K562 (cell line): ENCODE results near the gene TMEM150A. TPM values are rescaled to one million over a fixed set of nuclear protein-coding genes. Genes with fewer than 3 reads are reported as not detected.

ENCODE experiments used
- ATAC-seq: fragments of 200-7000 bp; cut with Tn5 transposase; 3 replicates; pipeline ENCODE4 v1.9.1; 2020; ENCODE audit warnings: moderate library complexity
- BruUV-seq: library from RNA; stranded (reverse); fragments of 400-500 nt; replicated peaks from 2 replicates; lab custom pipeline; 2021; lab: Mats Ljungman, UMichigan
- CTCF ChIA-PET: fragments of 300-600 bp; formaldehyde crosslinking; extraction: SDS; loops from one replicate; lab custom pipeline; 2021; ENCODE audit warnings: low intra/inter-chr PET ratio; lab: Yijun Ruan, JAX
- POLR2A ChIA-PET: fragments of 300-600, 350-650 bp; sonication (Branson Sonifier 250); formaldehyde crosslinking; extraction: SDS; loops from one replicate; lab custom pipeline; 2021; ENCODE audit warnings: antibody characterized with exemption, inconsistent platforms; lab: Yijun Ruan, JAX
- DNase-seq, 4 experiments: peaks; one replicate each; pipeline versions ENCODE4 v3.0.0 to v3.0.0-alpha.2; 2011 to 2018; ENCODE audit warnings: low spot score in 3 of 4, mixed read lengths in 3 of 4; ENCODE audit errors: extremely low read depth in 1 of 4
- FAIRE-seq: peaks from 2 replicates; lab custom pipeline; 2011; peaks lifted over from hg19 to GRCh38; lab: Jason Lieb, UNC
- H2AFZ ChIP-seq: 2 replicates; pipeline ENCODE4 v1.6.0; 2011; ENCODE audit warnings: low read depth, low read length, control low read depth, inconsistent platforms
- H3K27ac ChIP-seq: fragments of 200-600 bp; 3 replicates; pipeline ENCODE4 v1.8.0; 2011; ENCODE audit warnings: low read depth, mild to moderate bottlenecking, control low read depth, inconsistent platforms, low read length, moderate library complexity, mixed read lengths; ENCODE audit errors: extremely low read depth
- H3K27me3 ChIP-seq, 2 experiments: fragments of 300-600 bp in 1 of 2; 2 replicates in 1 of 2; 3 replicates in 1 of 2; pipeline versions ENCODE4 v1.6.0 to v1.8.0; 2011; ENCODE audit warnings: inconsistent platforms in 2 of 2, low read length in 2 of 2, mild to moderate bottlenecking in 1 of 2, mixed read lengths in 1 of 2, moderate library complexity in 1 of 2; ENCODE audit not compliant: control insufficient read depth in 2 of 2, insufficient read depth in 2 of 2
- H3K36me3 ChIP-seq: fragments of 300-600 bp; 3 replicates; pipeline ENCODE4 v1.8.0; 2011; ENCODE audit warnings: mild to moderate bottlenecking, low read length, inconsistent platforms; ENCODE audit not compliant: control insufficient read depth, insufficient read depth
- H3K4me1 ChIP-seq, 2 experiments: fragments of 200-600 bp in 1 of 2; replicated peaks in 1 of 2; 2 replicates in 1 of 2; 3 replicates in 1 of 2; pipeline versions ENCODE4 v1.5.1 to v1.8.0; 2011; ENCODE audit warnings: inconsistent platforms in 2 of 2, low read length in 2 of 2, mild to moderate bottlenecking in 1 of 2, mixed read lengths in 1 of 2, moderate library complexity in 1 of 2; ENCODE audit not compliant: control insufficient read depth in 2 of 2, insufficient read depth in 2 of 2
- H3K4me2 ChIP-seq: 2 replicates; pipeline ENCODE4 v1.6.1; 2011; ENCODE audit warnings: low read length, control low read depth, inconsistent platforms, mixed read lengths; ENCODE audit not compliant: insufficient read depth
- H3K4me3 ChIP-seq: fragments of 200-600 bp; sonication (generic), shearing (Covaris generic); 2 replicates; pipeline ENCODE4 v1.5.1; 2016; ENCODE audit warnings: control low read depth, inconsistent platforms
- H3K79me2 ChIP-seq: fragments of 200-600 bp; 3 replicates; pipeline ENCODE4 v1.8.0; 2011; ENCODE audit warnings: low read length, inconsistent platforms; ENCODE audit not compliant: control insufficient read depth, insufficient read depth
- H3K9ac ChIP-seq, 2 experiments: 2 replicates each; pipeline versions ENCODE4 v1.6.0 to v1.6.1; 2011; ENCODE audit warnings: low read depth in 2 of 2, low read length in 2 of 2, control low read depth in 1 of 2, inconsistent platforms in 1 of 2, mild to moderate bottlenecking in 1 of 2, mixed read lengths in 1 of 2; ENCODE audit not compliant: insufficient read depth in 1 of 2
- H3K9me1 ChIP-seq: one replicate; pipeline ENCODE4 v1.6.0; 2011; ENCODE audit warnings: inconsistent platforms, mild to moderate bottlenecking, low read length, moderate library complexity; ENCODE audit not compliant: control insufficient read depth, insufficient read depth
- H3K9me3 ChIP-seq: replicated peaks from 2 replicates; pipeline ENCODE4 v1.5.1; 2011; ENCODE audit warnings: low read depth, low read length, inconsistent platforms; ENCODE audit not compliant: control insufficient read depth, insufficient read depth
- H4K20me1 ChIP-seq: replicated peaks from 2 replicates; pipeline ENCODE4 v1.6.1; 2011; ENCODE audit warnings: low read length, inconsistent platforms, mixed read lengths; ENCODE audit not compliant: control insufficient read depth, insufficient read depth
- EHMT2 ChIP-seq: fragments of 450-650 bp; IDR thresholded peaks from 2 replicates; pipeline ENCODE4 v1.6.1; 2018; ENCODE audit warnings: antibody characterized with exemption
- ETS2 ChIP-seq: IDR thresholded peaks from 2 replicates; pipeline ENCODE4 v1.6.1; 2016; ENCODE audit warnings: borderline replicate concordance, missing genetic modification characterization, mild to moderate bottlenecking, moderate library complexity, missing compliant biosample characterization; ENCODE audit not compliant: poor library complexity, severe bottlenecking
- FOXJ3 ChIP-seq: sonication (generic); formaldehyde crosslinking; IDR thresholded peaks from 2 replicates; pipeline ENCODE4 v1.4.0; 2020; ENCODE audit warnings: mild to moderate bottlenecking, missing genetic modification reagents
- NFE2L1 ChIP-seq: fragments of 450-650 bp; IDR thresholded peaks from 2 replicates; pipeline ENCODE4 v1.6.1; 2016; ENCODE audit warnings: missing genetic modification characterization, low read depth, mild to moderate bottlenecking, missing compliant biosample characterization, moderate library complexity, borderline replicate concordance
- PATZ1 ChIP-seq: fragments of 250-450 bp; sonication (Bioruptor Pico); IDR thresholded peaks from 2 replicates; pipeline ENCODE4 v1.5.0; 2020; ENCODE audit warnings: mild to moderate bottlenecking, borderline replicate concordance
- PRMT5 ChIP-seq: sonication (generic); formaldehyde crosslinking; IDR thresholded peaks from 2 replicates; pipeline ENCODE4 v1.5.0; 2020; ENCODE audit warnings: missing genetic modification reagents
- ZNF408 ChIP-seq: fragments of 250-450 bp; sonication (Bioruptor Pico); IDR thresholded peaks from 2 replicates; pipeline ENCODE4 v1.4.0; 2020; ENCODE audit warnings: low read depth, mild to moderate bottlenecking, moderate library complexity
- ZNF639 ChIP-seq, 2 experiments: fragments of 200-800 bp in 1 of 2; sonication (Bioruptor generic) in 1 of 2; sonication (generic) in 1 of 2; formaldehyde crosslinking in 1 of 2; IDR thresholded peaks in 1 of 2; conservative IDR thresholded peaks in 1 of 2; 2 replicates each; pipeline versions ENCODE4 v1.5.0 to v1.6.1; 2016 to 2020; ENCODE audit warnings: missing compliant biosample characterization in 1 of 2, missing genetic modification characterization in 1 of 2, missing genetic modification reagents in 1 of 2
- ZNF717 ChIP-seq: fragments of 250-450 bp; sonication (Bioruptor Pico); IDR thresholded peaks from 2 replicates; pipeline ENCODE4 v1.5.0; 2021
- ZNF830 ChIP-seq: fragments of 250-450 bp; sonication (Bioruptor Pico); IDR thresholded peaks from 2 replicates; pipeline ENCODE4 v1.5.0; 2021; ENCODE audit warnings: mild to moderate bottlenecking
- WGBS: fragments of 100-300 bp; shearing (Covaris generic); methylation state at CpG from one replicate; pipeline ENCODE4 v1.1.6; 2016; ENCODE audit warnings: low coverage, mixed read lengths; ENCODE audit not compliant: insufficient coverage; ENCODE audit errors: missing lambda C conversion rate; 5-methylcytosine and 5-hydroxymethylcytosine counted together
- in situ Hi-C: fragments of 300-500 bp; cut with MboI; formaldehyde crosslinking; loops from 4 replicates; pipeline ENCODE4 v1.15.0; 2018; ENCODE audit warnings: inconsistent platforms, mixed read lengths
- intact Hi-C: fragments of 100-400 bp; cut with micrococcal nuclease; formaldehyde crosslinking; loops from 2 replicates; pipeline ENCODE4 v1.14.2; 2022
- polyA plus RNA-seq, 8 experiments: library from polyadenylated mRNA; depleted of rRNA in 4 of 8; stranded (reverse) in 5 of 8; unstranded in 3 of 8; fragments of >200 nt; fragmentation: Nextera tagmentation in 2 of 8; fragmentation: Illumina TruSeq in 1 of 8; extraction: Ambion mirVana in 2 of 8; extraction: Trizol in 1 of 8; gene quantifications; 2 replicates each; pipeline versions ENCODE4 v1.2.1 to v1.2.3, GENCODE V29; 2011 to 2014; ENCODE audit warnings: inconsistent platforms in 1 of 8, missing spikeins in 1 of 8
- total RNA-seq, 7 experiments: library from RNA; depleted of rRNA in 6 of 7; stranded (reverse); fragments of >200 nt in 6 of 7; fragmentation: Illumina TruSeq in 2 of 7; extraction: Trizol in 2 of 7; gene quantifications; 2 replicates each; pipeline versions ENCODE4 v1.2.1 to v1.2.3, GENCODE V29; 2011 to 2021; ENCODE audit warnings: low replicate concordance in 1 of 7
- TF ChIP-seq, protein P1 (sequence below): fragments of 450-650 bp; IDR thresholded peaks from 2 replicates; pipeline ENCODE4 v1.6.1; 2016

TMEM150A gene
- total and polyA plus RNA-seq, 9 of the 15 experiments (the other 6 are each of a cell fraction or from before 2014, with no cell fraction given), result 3.9 to 17.1 (median 8.4) TPM

DNA sequence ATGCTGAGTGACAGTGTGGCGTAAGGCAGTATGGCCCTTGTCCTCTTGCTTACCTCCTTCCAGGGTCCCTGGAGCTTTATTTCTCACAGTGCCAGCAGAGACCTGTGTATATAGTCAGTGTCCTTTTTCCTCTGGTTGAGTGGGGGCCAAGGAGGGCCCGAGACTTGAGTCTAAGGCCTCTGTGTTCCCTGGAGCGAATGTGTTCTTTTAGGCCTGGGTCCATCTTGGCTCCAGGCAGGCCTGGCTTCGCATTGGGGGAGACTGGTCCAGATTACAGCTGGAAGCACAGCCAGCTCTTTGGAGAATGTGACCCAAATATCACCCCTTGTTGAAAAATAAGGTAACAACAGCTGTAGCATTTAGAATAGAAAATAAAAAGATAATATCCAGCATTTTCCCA is 13.3 kb downstream of the TMEM150A start:
- peaks cover 11% of the 10 kb centered on the region for H3K9me1 ChIP-seq
- ChIA-PET CTCF (no interaction called here), POLR2A (interaction anchor here (1.6 to 4.0 kb wide), 2 partner anchors 10 to 51 kb away, joined by 3 to 14 read pairs; partner anchors contain the start of gene MAT2A)
- no peak overlapping the region for H3K4me2 ChIP-seq
- 86% methylated on average over 4 of the region's 4 CpGs for WGBS
- H3K36me3 ChIP-seq, result peaks cover 5% of the 10 kb centered on the region; the same call in 2 of the 3 replicates
- ATAC-seq, result no peak
- H3K9me3 ChIP-seq, result no peaks in the 10 kb centered on the region
- H3K79me2 ChIP-seq, result no peaks in the 10 kb centered on the region
- H3K4me1 ChIP-seq, result peaks cover 39 to 43% of the 10 kb centered on the region in 2 experiments
- no peak overlapping the region for H3K4me3 ChIP-seq
- no peak for TF ChIP-seq ZNF717 (CRISPR knock-in tag)
- TF ChIP-seq PRMT5 (CRISPR knock-in tag), result no peak
- TF ChIP-seq ZNF830, result no peak
- no peak for TF ChIP-seq NFE2L1 (tag)
- in situ Hi-C loops, result no loop called here
- H3K27ac ChIP-seq, result no peak overlapping the region
- no TSS peak for BruUV-seq
- H2AFZ ChIP-seq, result no peak overlapping the region
- intact Hi-C loops, result no loop called here
- H4K20me1 ChIP-seq, result no peaks in the 10 kb centered on the region
- no peaks in the 10 kb centered on the region for H3K27me3 ChIP-seq
- peak; percentile 32 for FAIRE-seq
- no peak overlapping the region for H3K9ac ChIP-seq
- no peak for DNase-seq

GRCh38 chr2:85588645-85589044 is 13.9 kb downstream of the TMEM150A start:
- FAIRE-seq (peak; percentile 87), DNase-seq (peak in 3 of 4 experiments; percentile 36 to 80 (median 59)), ATAC-seq (peak; percentile 5)
- Histone ChIP-seq H2AFZ (no peak overlapping the region), H3K9me1 (peaks cover 11% of the 10 kb centered on the region), H4K20me1 (no peaks in the 10 kb centered on the region), H3K27ac (no peak overlapping the region), H3K4me2 (no peak overlapping the region; the same call in 1 of the 2 replicates), H3K9me3 (no peaks in the 10 kb centered on the region), H3K4me1 (peaks cover 42 to 43% of the 10 kb centered on the region in 2 experiments), H3K79me2 (no peaks in the 10 kb centered on the region; the same call in 2 of the 3 replicates), H3K4me3 (no peak overlapping the region), H3K27me3 (no peaks in the 10 kb centered on the region), H3K9ac (no peak overlapping the region), H3K36me3 (peaks cover 9% of the 10 kb centered on the region; the same call in 2 of the 3 replicates)
- CTCF ChIA-PET, result no interaction called here
- in situ Hi-C loops, result no loop called here
- BruUV-seq, result no TSS peak
- WGBS, result 17% methylated on average over 4 of the region's 4 CpGs
- POLR2A ChIA-PET, result interaction anchor here (1.1 to 4.0 kb wide), 5 partner anchors 8 to 50 kb away, joined by 3 to 14 read pairs (median 4); partner anchors contain the start of gene MAT2A
- intact Hi-C loops, result no loop called here
- TF ChIP-seq PATZ1 (CRISPR knock-in tag) (no peak), ETS2 (tag) (no peak), ZNF639 (CRISPR knock-in tag; conservative IDR thresholded peaks at IDR 0.05 in 1 of 2, IDR thresholded peaks at IDR 0.05 in 1 of 2) (no peak), FOXJ3 (no peak), ZNF408 (CRISPR knock-in tag) (no peak), EHMT2 (no peak)
- TF ChIP-seq, protein P1, sequence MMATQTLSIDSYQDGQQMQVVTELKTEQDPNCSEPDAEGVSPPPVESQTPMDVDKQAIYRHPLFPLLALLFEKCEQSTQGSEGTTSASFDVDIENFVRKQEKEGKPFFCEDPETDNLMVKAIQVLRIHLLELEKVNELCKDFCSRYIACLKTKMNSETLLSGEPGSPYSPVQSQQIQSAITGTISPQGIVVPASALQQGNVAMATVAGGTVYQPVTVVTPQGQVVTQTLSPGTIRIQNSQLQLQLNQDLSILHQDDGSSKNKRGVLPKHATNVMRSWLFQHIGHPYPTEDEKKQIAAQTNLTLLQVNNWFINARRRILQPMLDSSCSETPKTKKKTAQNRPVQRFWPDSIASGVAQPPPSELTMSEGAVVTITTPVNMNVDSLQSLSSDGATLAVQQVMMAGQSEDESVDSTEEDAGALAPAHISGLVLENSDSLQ, result no peak; the same call in 1 of the 2 replicates
